HG02884 (cell line): ENCODE results near the gene TBC1D8.

ENCODE experiments used
- ATAC-seq: cut with Tn5 transposase; IDR thresholded peaks from one replicate; pipeline ENCODE4 v1.9.1; 2021; ENCODE audit warnings: mild to moderate bottlenecking, moderate library complexity; ENCODE audit not compliant: unreplicated experiment

Gene TBC1D8

GRCh38 chr2:101139495-101139894, 11.7 kb downstream of the TBC1D8 start:
- no peak for ATAC-seq

DNA sequence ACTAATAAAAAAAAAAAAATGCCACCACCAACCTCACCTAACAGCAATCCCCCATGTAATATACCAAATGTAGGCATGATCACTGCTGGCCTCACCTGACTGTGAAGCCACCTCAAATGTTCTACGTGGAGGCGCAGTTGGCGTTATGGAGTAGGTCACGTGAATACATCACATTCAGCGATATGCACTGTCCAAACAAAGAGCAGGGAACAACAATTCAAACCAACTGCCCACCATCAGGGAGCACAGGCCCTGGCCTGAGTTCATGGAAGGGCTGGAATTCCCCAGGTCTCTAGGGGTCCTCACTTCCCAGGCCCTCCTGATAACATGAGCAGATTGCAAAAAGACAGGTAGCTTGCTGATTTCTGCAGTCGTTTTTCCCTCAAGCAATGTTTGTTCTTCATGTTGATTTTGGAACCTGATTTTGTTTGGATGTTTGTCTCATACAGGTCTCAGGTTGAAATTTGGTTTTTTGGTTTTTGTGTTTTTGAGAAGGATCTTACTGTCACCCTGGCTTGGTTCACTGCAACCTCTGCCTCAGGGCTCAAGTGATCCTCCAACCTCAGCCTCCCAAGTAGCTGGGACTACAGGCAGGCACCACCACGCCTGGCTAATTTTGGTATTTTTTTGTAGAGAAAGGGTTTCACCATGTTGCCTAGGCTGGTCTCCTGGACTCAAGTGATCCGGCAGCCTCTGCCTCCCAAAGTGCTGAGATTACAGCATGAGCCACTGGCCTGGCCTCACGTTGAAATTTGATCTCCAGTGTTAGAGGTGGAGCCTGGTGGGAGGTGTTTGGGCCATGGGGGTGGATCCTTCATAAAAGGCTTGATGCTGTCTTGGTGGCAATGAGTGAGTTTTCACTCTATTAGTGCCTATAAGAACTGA, 15.5 kb downstream of the TBC1D8 start:
- ATAC-seq = no peak

DNA sequence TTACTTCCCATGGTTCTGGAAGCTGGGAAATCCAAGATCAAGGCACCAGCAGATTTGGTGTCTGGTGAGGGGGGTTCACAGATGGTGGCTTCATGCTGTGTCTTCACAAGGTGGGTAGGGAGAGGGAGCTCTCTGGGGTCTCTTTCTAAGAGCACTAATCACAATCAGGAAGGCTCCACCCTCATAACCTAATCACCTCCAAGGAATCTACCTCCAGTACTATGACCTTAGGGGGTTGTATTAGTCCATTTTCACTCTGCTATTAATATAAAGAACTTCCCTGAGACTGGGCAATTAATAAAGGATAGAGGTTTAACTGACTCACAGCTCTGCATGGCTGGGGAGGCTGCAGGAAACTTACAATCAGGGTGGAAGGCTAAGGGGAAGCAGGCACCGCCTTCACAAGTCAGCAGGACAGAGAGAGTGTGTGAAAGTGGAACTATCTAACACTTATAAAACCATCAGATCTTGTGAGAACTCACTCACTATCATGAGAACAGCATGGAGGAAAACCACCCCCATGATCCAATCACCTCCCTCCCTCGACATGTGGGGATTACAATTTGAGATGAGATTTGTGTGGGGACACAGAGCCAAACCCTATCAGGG, 17.6 kb downstream of the TBC1D8 start:
- ATAC-seq = no peak

DNA sequence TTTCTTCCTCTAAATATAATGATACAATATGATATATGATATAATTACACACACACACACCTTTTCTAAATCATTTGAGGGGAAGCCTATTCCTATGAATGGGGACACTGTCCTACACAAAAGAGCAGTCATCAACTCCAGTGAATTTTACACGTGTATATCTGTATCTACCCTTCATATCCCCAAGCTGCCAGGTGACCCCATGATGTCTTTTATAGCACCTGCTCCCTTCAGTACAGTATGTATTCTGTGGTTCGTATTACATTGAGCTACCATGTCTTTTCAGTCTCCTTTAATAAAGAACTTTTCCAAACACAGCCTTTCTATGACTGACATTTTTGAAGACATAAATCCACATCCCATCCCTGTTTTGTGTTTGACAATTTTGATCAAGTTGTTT, 19.0 kb downstream of the TBC1D8 start:
- ATAC-seq = no peak

DNA sequence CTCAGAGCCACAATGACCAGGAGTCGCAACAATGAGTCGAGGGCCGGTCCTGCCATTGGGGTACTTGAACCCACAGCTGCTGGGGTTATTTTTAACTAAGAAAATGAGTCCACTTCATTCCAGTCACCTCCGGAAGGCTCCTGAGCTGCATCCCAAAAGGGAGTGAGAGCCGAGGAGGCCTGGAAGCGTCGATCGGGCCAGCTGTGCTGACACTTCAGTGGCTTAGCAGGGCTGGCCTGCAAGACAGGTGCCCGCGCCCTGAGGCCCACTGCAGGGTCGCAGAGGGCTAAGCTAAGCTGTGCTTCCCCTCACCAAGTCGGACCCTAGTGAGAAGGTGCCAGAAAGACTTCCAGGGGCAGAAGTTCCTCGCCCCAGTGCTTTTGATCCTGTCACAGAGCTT, 21.1 kb downstream of the TBC1D8 start:
- no peak for ATAC-seq

DNA sequence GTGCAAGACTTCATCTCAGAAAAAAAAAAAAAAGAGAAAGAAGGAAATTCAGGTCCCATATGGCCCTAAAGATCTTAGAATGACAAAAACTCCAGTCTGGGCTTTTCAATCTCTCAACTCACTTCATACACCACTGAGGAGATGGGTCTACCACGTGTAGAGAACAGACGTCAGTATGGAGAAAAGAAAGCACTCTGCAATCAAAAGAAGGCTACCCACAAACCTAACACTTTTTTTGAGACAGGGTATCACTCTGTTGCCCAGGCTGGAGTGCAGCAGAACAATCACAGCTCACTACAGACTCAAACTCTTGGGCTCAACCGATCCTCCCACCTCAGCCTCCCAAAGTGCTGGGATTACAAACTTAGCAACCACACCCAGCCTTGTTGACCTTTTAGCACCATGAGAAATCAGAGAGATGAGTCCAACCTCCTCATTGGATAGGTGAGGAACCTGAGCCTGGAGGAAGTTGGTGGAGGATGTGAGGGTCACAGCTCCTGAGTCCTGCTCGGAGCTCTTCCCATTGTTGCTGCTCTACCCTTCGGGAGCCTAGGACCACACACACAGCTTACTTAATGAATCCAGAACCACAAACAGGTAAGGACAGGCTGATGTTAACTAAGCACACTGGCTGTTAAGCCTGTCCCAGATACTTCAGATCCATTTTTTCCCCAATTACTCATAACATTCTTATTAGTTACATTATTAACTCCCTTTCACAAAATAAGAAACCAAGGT, 23.7 kb downstream of the TBC1D8 start:
- no peak for ATAC-seq

DNA sequence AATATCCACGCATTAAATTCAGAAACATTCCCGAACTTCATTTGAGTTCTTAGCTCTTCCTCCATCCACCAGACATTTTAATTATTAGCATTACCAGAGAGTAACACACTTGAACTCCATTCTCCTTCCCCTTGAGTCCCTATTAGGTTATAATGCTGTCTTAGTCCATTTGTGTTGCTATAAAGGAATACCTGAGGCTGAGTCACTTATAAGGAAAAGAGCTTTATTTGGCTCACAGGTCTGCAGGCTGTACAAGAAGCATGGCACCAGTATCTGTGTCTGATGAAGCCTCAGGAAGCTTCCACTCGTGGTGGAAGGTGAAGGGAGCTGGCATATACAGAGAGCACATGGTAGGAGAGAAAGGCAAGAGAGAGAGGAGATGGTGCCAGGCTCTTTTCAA, 25.4 kb downstream of the TBC1D8 start:
- no peak for ATAC-seq

- no peak for ATAC-seq
Measured at GRCh38 chr2:101125374-101125773, 25.8 kb downstream of the TBC1D8 start.

DNA sequence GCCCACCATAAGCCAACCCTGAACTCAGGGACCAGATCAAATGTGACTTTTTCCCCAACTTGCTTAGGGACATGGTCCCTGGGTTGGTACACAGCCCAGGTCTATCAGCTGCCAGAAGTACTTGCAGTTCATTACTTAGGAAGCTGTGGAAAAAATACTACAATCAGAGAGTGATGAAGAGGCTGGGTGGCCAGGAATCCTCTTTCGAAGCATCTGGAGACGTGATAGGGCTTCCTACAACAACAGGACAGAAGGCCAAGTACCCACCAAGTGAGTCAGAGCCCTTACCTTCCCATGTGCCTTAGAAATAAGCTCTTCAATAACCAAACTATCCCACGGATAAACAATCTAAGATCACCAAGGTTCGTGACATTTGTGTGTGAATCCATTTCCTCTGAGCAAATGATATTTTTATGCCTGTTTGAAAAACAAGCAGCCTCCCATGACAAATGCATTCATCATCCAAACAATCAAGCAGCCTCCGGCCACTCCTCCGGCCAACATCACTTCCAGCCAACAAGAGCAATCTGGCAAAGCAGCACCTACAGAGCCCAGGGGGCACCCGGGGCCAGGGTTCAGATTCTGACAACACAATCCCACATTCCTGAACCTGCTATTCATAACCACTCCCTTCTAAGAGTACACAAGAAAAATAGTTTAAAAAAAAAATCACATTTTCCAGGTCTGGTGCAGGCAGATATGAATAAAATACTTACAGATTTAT, 26.4 kb downstream of the TBC1D8 start:
- no peak for ATAC-seq

DNA sequence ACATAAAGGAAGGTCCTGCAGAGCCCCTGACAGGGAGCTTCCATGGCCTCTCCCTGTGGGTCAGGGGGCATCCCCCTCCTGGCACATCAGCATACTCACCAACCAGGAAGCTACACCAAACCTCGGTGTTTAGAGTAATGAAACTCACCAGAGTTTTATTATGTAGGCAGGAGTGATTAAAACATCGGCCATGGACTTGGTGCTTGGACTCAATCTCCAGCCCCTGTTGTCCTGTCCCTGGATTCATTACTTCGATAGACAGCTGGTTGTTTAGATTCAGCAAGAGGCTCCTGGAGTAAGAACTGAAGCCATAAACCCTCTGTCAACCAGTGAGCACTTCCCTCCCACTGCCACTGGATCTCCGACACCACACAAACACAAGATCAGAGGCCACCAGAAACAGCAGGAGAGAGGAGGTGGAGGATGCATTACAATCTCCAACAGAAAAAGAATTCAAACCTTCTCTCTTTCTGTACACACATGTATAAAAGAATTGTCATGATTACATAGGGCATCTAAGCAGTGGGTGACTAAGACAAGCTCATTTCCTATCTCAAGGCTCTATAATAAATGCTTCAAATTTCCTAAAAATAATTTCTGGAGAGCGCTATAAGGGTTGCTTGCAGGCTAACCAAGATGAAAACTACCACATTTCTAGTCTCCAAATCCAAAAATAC, 27.2 kb downstream of the TBC1D8 start:
- no peak for ATAC-seq

DNA sequence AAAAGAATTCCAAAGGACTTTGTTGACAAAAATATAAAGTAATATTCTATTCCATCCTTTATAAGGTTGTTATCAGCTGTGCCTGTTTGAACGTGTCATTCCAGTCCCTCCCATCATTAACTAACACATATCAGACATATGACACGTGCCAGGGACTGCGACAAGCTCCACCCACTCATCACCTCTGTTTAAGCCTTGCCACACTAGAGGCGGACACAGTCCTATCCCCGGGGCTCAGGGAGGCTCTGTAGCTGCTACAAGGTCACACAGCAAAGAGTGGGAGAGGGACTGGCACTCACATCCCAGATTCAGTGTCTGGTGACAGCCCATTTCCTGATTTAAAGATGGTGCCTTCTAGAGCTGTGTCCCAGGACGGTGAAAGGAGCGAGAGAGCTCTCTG, 30.0 kb downstream of the TBC1D8 start:
- no peak for ATAC-seq

- no peak for ATAC-seq
Measured at GRCh38 chr2:101120124-101120996, 30.8 kb downstream of the TBC1D8 start.

GRCh38 chr2:101119431-101119830, 31.8 kb downstream of the TBC1D8 start:
- ATAC-seq = no peak

- no peak for ATAC-seq
Measured at GRCh38 chr2:101116841-101117552, 34.2 kb downstream of the TBC1D8 start.

- ATAC-seq = no peak
Measured at GRCh38 chr2:101116348-101116747, 34.8 kb downstream of the TBC1D8 start.

DNA sequence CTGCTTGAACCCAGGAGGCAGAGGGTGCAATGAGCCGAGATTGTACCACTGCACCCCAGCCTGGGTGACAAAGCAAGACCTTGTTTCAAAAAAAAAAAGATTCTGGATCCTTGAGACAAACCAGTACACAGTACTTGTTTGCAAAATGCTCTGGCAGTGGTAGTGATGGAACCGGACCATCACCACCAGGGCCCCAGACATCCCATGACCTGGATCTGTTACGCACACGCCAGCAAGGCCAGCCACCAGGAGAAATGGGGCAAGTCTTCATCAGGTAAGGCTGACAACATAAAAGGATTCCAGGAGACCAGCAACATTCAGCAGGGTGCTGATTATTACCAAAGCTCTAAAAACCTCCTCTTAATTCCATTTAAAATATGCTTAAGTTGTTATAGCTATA, 35.5 kb downstream of the TBC1D8 start:
- no peak for ATAC-seq

- ATAC-seq = no peak
Measured at GRCh38 chr2:101114815-101115214, 36.4 kb downstream of the TBC1D8 start.

- ATAC-seq = no peak
Measured at GRCh38 chr2:101114268-101114783, 36.9 kb downstream of the TBC1D8 start.
